HTERT RPE-1 (cell line): Measurements from ENCODE around the gene RAB27B.

ENCODE experiments used
- in situ Hi-C: fragments of 300-500 bp; cut with MboI; formaldehyde crosslinking; loops from 4 replicates; pipeline ENCODE4 v1.14.3; 2020; ENCODE audit warnings: low sequenced_read_pairs

The RAB27B gene

DNA sequence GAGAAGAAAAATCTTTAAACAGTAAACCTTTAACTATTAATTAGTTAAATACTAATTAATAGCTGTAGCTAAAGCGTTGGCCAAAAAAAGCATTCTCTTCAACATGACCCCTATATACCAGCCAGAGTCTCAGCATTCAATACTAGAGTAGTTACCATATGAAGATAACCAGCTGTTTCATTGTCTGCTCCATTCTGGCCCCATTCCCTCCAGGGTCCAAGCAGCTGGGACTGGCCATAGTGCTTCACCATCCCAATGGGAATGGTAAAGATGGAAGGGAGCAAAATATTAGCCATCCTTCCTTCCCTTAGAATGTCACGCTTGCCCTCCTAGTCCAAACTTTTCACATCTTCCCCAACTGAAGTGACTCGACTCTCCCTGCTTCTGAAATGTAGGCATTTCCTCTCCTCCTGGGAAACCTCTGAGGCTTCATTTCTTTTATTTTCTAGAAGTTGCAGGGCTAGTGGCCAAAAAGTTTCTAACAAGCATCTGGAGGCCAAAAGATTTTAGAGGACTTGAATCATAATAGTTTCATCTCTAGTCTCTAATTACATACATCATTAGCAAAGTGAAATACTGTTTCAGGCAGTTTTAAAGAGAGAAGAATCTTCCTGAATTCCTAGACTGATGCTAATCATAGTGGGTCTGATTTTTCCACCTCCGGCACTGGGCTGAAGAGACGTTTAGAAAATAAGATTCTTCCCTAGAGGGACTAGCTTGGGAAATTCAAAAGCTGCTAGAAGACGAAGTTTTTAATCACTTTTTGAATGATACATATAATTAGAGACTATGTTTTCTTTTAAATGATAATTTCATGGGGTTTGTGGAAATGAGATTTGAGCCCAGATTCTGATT is 78.3 kb downstream of the RAB27B start:
- in situ Hi-C loops = no loop called here

DNA sequence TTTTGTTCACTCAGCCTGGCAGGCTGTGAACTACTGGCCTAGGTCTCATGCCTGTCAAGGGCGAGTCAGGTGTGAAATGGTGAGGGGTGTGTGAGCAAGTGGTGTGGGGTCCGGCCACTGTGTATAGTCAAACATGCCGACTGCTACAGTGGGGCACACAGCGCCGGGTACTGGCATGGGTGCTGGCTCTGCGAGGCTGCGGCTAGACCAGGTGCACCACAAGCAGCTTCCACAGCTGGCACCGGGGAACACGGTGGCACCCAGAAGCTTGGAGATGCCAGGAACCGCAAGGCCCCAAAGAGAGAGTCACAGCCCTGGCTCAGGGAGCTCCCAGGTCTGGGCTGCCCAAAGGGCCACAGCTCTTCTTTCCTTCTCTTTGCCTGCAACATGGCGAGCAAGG is 81.3 kb downstream of the RAB27B start:
- in situ Hi-C loops = no loop called here

DNA sequence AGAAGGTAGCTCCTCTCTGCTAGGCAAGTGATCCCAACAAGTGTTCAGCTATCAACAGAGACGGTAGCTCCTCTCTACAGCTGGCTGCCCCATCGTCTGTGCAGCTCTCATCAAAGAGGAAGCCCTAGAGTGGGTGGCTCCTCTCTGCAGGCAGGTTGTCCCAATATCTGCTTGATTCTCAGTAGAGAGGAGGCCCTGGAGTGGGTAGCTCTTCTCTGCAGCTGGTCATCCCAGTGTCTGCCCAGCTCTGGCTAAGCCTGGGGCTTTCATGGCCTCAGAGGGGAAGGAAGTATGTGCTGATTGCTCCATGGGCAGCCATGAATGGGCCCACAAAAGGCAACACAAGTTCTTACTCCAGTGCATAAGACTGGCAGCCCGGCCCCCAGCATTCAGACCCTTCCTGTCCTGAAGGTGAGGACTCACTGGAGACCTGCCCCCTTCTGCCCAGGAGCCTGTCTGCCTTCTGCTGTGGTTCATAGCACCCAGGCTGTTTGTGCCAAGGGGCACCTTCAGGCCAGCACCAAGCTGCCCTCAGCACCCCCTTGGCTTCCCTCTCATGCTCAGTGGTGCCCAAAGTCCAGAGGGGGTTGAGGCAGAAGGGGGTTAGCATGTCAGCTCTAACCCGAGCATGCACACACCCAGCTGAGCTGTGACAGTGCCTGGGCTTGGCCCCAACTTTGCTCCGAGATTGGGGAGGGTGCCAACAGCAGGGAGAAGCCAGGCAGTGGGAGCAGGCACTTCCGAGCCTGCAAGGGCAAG is 82.1 kb downstream of the RAB27B start:
- in situ Hi-C loops = no loop called here

DNA sequence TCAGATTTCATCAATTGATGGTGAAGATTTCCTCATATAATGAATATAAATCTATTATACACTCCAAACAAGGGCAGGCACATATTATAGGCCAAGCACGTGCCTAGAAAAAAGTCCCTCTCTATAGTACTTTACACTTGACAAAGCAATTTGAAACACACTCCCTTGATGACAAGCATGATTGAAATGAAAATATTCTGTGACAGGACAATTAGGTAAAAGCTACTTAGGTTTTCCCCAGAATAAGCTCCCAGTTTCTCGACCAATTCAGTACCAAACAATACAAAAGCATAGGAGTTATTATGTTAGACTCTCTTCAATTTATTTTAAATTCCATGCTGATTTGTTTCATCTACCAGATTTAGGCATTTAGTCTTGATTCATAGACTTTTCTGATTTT is 83.3 kb downstream of the RAB27B start:
- in situ Hi-C loops = no loop called here

DNA sequence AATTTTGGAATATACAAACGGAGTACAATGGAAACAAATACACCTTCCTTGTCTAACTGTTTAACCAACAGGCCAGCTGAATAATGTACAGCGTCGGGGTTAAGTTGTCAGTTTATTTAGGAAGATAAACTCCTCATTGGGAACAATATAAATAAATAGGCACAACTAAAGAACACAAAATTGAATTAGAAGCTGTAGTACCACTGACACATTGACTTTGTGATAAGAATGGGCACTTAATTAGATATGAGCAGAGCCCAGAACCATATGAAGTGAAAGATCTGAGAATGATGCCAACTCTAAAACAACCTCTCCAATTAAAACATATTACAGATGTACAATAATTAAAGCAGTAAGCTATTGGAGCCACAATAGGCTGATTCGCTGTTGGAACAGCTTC is 86.5 kb downstream of the RAB27B start:
- in situ Hi-C loops = no loop called here

DNA sequence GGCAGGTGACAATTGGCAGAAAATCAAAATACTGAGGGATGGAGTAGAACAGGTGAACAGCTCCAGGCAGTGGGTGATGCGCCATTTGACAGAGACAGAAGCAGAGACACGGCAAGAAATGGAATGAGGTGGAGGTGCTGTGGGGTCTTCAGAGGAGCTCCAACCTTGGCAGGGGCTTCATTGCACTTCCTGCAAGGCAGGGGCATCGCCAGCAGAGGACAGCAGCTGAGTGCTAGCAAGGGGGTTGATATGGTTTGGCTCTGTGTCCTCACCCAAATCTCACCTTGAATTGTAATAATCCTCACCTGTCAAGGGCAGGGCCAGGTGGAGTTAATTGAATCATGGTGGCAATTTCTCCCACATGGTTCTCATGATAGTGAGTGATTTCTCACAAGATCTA is 88.2 kb downstream of the RAB27B start:
- in situ Hi-C loops = no loop called here

GRCh38 chr18:54918060-54918459 is 89.8 kb downstream of the RAB27B start:
- in situ Hi-C loops = no loop called here

DNA sequence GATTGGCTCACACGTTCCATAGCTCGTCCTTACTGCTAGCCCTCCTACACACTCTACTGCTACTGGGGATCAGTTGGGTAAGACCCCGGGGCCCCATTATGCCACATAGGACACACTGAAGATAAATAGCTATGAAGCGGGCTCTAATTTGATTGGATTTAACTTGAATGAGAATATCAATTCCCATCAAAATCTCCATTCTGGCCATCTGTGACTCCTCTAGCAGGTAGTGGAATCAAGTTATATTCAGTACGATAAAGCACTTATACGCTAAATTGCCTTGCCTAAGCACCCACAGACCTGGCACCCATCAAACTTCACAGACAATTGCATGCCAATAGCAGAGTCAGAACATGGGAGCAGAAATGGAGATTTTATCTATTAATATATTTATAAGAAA is 91.1 kb downstream of the RAB27B start:
- in situ Hi-C loops = no loop called here

DNA sequence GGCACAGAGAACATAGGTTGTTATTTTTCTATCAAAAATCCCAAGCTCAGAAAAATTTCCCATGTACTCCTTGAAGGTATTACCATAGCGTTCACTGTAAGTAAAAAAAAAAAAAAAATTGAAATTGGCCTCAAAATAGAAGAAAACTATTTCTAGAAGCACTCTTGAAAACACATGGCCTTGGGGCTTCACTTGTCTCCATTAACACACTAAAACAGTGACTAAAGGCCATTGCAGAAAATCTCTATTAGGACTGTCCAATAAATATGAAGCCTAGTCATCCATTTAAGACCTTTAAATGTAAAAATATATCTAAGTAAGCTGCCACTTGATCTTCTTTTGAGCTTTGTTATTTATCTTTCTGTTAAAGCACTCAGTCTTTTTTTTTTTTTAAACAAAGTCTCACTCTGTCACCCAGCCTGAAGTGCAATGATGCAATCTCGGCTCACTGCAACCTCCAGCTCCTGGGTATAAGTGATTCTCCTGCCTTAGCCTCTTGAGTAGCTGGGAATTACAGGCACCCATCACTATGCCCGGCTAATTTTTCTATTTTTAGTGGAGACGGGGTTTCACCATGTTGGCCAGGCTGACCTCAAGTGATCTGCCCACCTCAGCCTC is 95.2 kb downstream of the RAB27B start:
- in situ Hi-C loops = no loop called here

- in situ Hi-C loops = no loop called here
Observed at GRCh38 chr18:54924948-54925347, 96.7 kb downstream of the RAB27B start.

GRCh38 chr18:54926593-54927325 is 98.5 kb downstream of the RAB27B start:
- in situ Hi-C loops = no loop called here

DNA sequence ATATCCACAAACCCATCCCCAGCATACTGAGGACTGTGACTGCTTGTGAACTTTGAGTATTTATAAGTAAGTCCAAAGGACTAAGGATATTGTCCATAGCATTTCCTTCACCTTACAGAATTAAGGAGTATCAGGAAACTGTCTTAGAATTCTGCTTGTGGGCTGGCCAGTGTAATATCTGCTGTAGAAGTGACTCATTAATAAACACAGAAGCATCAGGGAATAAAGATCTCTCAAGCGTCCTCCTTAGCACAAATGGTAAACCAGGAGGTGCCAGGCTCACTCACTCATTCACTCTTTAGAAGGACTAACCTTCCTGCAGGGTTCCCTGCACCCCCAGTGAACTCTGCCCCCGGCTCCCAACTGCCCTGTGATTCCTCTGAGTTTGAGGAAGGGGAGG is 100.0 kb downstream of the RAB27B start:
- in situ Hi-C loops = no loop called here

- in situ Hi-C loops = no loop called here
Observed at GRCh38 chr18:54931152-54931551, 102.9 kb downstream of the RAB27B start.

GRCh38 chr18:54932472-54932871 is 104.2 kb downstream of the RAB27B start:
- in situ Hi-C loops = no loop called here

DNA sequence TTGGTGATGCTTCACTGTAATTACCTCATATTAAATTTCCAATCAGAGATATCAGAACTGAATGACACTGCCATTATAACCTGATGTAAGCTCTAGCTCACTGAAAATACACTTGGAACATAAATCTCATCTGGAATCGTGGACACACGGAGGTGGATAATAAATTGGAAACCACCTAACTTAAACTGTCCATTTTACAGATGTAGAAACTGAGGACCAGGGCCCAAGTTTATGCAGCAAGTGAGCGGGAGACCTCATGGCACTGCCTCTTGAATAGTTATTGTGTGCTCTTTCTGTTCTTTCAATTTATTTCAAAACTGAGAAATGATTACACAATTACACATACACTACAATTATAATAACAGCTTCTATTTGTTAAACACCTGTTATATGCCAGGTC is 110.2 kb downstream of the RAB27B start:
- in situ Hi-C loops = no loop called here

DNA sequence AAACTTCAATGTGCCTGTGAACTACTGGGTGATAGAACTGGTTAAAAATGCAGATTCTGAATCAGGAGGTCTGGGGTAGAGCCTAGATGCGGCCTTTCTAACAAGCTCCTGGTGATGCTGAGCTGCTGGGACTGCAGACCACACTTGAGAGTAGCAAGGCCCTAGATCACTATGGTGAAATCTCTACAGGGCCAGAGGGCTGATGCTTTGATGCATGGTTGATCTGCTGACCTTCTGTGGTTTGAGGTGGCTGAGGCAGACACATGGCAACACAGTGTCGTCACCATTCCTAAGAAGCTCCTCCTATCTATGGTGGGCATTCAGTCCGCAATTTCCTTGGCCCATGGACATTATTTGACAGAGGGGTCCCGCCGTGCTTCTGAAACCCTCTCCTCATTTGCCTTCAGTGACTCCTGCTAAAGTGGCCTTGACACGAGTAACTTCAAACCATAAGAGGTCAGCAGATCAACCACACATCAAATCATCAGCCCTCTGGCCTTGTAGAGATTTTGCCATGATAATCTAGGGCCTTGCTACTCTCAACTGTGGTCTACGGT is 111.2 kb downstream of the RAB27B start:
- in situ Hi-C loops = no loop called here

GRCh38 chr18:54942144-54942543 is 113.9 kb downstream of the RAB27B start:
- in situ Hi-C loops = no loop called here

- in situ Hi-C loops = no loop called here
Observed at GRCh38 chr18:54942569-54942968, 114.3 kb downstream of the RAB27B start.
